GM13977 (cell line): ENCODE results near the gene SYCE1.
"Not testable (repeated sequence)": the region's sequence is repeated elsewhere in the genome, so short reads cannot be mapped to it uniquely, and the experiment has no call there.

Source experiments
- DNase-seq: peaks from one replicate; pipeline ENCODE4 v3.0.0; 2012; ENCODE audit warnings: low spot score
- CTCF ChIP-seq: IDR thresholded peaks from 2 replicates; pipeline ENCODE4 v1.5.1; 2012; ENCODE audit warnings: mild to moderate bottlenecking, control low read depth; ENCODE audit not compliant: insufficient read depth; ENCODE audit errors: extremely low read depth, missing control alignments
- in situ Hi-C: fragments of 300-500 bp; cut with MboI; formaldehyde crosslinking; loops from one replicate; pipeline ENCODE4 v1.12.0; 2022; ENCODE audit warnings: low sequenced_read_pairs, low pct_unique_long_range_greater_than_20kb, mixed read lengths, inconsistent platforms; ENCODE audit not compliant: unreplicated experiment

The SYCE1 gene

GRCh38 chr10:133565441-133566294 lies at the start of gene SYCE1:
Gene SYCE1 (minus strand): TSS chr10:133565583. CDS start chr10:133565529, 54 bp downstream.
- in situ Hi-C loops, result no loop called here
- no peak for DNase-seq
- no peak for TF ChIP-seq CTCF

GRCh38 chr10:133614830-133615580 lies 49.6 kb upstream of the SYCE1 start:
- in situ Hi-C loops, result no loop called here
- no peak for TF ChIP-seq CTCF
- no peak for DNase-seq

GRCh38 chr10:133613699-133614098 lies 48.3 kb upstream of the SYCE1 start:
- no peak for TF ChIP-seq CTCF
- in situ Hi-C loops, result no loop called here
- DNase-seq, result no peak

- TF ChIP-seq CTCF, result no peak
- DNase-seq, result no peak
- in situ Hi-C loops, result no loop called here
Observed at GRCh38 chr10:133611079-133611478, 45.7 kb upstream of the SYCE1 start.

- DNase-seq, result no peak
- in situ Hi-C loops, result no loop called here
Observed at GRCh38 chr10:133608855-133609254, 43.5 kb upstream of the SYCE1 start.

GRCh38 chr10:133603434-133603833 lies 38.1 kb upstream of the SYCE1 start:
- in situ Hi-C loops, DNase-seq: not testable (repeated sequence)

More at GRCh38 chr10:133608855-133609254, 43.5 kb upstream of the SYCE1 start:
- peak; percentile 47 for TF ChIP-seq CTCF

- TF ChIP-seq CTCF, result no peak
- in situ Hi-C loops, result no loop called here
- DNase-seq, result no peak
Observed at GRCh38 chr10:133600657-133601056, 35.3 kb upstream of the SYCE1 start.

GRCh38 chr10:133599869-133600268 lies 34.5 kb upstream of the SYCE1 start:
- DNase-seq, in situ Hi-C loops: not testable (repeated sequence)
